ENCODE data around the gene DRG2. TPM values are rescaled to one million over a fixed set of nuclear protein-coding genes. Genes with fewer than 3 reads are reported as not detected.

The DRG2 gene
- total and polyA plus RNA-seq, 2 of the 13 experiments (the other 11 are each of a cell fraction or from before 2014, with no cell fraction given) = 20.1 to 26.6 TPM

DNA sequence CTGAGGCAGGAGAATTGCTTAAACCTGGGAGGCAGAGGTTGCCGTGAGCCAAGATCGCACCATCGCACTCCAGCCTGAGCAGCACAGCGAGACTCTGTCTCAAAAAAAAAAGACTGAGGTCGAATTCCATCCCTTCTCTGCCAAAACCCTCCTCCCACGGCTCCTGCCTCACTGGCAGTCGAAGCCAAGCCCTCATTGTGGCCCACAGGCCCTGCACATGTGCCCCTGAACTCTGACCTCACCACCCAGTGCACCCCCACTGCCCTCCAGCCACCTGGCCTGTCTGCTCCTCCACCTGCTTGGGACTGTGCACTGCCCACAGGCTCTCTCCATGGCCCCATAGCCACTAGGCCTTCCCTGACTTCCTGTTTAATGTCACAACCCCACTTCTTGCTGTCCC lies 27.8 kb downstream of the DRG2 start (continued):
- TF ChIP-seq, protein P1, sequence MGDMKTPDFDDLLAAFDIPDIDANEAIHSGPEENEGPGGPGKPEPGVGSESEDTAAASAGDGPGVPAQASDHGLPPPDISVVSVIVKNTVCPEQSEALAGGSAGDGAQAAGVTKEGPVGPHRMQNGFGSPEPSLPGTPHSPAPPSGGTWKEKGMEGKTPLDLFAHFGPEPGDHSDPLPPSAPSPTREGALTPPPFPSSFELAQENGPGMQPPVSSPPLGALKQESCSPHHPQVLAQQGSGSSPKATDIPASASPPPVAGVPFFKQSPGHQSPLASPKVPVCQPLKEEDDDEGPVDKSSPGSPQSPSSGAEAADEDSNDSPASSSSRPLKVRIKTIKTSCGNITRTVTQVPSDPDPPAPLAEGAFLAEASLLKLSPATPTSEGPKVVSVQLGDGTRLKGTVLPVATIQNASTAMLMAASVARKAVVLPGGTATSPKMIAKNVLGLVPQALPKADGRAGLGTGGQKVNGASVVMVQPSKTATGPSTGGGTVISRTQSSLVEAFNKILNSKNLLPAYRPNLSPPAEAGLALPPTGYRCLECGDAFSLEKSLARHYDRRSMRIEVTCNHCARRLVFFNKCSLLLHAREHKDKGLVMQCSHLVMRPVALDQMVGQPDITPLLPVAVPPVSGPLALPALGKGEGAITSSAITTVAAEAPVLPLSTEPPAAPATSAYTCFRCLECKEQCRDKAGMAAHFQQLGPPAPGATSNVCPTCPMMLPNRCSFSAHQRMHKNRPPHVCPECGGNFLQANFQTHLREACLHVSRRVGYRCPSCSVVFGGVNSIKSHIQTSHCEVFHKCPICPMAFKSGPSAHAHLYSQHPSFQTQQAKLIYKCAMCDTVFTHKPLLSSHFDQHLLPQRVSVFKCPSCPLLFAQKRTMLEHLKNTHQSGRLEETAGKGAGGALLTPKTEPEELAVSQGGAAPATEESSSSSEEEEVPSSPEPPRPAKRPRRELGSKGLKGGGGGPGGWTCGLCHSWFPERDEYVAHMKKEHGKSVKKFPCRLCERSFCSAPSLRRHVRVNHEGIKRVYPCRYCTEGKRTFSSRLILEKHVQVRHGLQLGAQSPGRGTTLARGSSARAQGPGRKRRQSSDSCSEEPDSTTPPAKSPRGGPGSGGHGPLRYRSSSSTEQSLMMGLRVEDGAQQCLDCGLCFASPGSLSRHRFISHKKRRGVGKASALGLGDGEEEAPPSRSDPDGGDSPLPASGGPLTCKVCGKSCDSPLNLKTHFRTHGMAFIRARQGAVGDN (CRISPR knock-in tag; IDR thresholded peaks at IDR 0.05) = peak; percentile 97
- peak; percentile 93 for TF ChIP-seq NR2C2 (CRISPR knock-in tag; IDR thresholded peaks at IDR 0.05; ENCODE audit: borderline replicate concordance)
- no peak for TF ChIP-seq ZNF143 (CRISPR knock-in tag; IDR thresholded peaks at IDR 0.05)
- TF ChIP-seq, protein P2, sequence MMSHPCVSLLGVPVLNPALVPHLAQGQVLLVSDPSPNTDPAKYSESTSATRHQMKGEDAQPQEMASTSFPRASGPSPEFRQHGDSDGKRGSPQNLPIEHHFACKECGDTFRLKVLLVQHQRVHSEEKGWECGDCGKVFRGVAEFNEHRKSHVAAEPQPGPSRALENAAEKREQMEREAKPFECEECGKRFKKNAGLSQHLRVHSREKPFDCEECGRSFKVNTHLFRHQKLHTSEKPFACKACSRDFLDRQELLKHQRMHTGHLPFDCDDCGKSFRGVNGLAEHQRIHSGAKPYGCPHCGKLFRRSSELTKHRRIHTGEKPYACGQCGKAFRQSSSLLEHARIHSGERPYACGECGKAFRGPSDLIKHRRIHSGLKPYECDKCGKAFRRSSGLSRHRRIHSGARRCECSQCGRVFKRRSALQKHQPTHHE (CRISPR knock-in tag; IDR thresholded peaks at IDR 0.05; ENCODE audit: borderline replicate concordance) = no peak
- no peak for TF ChIP-seq MAFF (IDR thresholded peaks at IDR 0.05; ENCODE audit: low read depth, low read length)
- TF ChIP-seq, protein P3, sequence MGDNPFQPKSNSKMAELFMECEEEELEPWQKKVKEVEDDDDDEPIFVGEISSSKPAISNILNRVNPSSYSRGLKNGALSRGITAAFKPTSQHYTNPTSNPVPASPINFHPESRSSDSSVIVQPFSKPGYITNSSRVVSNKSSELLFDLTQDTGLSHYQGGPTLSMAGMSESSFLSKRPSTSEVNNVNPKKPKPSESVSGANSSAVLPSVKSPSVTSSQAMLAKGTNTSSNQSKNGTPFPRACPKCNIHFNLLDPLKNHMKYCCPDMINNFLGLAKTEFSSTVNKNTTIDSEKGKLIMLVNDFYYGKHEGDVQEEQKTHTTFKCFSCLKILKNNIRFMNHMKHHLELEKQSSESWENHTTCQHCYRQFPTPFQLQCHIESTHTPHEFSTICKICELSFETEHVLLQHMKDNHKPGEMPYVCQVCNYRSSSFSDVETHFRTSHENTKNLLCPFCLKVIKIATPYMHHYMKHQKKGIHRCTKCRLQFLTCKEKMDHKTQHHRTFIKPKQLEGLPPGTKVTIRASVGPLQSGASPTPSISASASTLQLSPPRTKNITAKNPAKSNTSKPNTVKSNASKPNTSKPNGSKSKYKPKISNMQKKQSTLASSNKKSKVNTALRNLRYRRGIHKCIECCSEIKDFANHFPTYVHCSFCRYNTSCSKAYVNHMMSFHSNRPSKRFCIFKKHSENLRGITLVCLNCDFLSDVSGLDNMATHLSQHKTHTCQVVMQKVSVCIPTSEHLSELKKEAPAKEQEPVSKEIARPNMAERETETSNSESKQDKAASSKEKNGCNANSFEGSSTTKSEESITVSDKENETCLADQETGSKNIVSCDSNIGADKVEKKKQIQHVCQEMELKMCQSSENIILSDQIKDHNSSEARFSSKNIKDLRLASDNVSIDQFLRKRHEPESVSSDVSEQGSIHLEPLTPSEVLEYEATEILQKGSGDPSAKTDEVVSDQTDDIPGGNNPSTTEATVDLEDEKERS (CRISPR knock-in tag; IDR thresholded peaks at IDR 0.05) = peak; percentile 52; the same call in 1 of the 2 replicates
- TF ChIP-seq ZSCAN21 (CRISPR knock-in tag; IDR thresholded peaks at IDR 0.05; ENCODE audit: borderline replicate concordance) = 0 out of 2 replicates have a peak, but pooled peaks have one; percentile 44
- peak; percentile 35; the same call in 1 of the 2 replicates for TF ChIP-seq SAP130 (CRISPR knock-in tag; IDR thresholded peaks at IDR 0.05; ENCODE audit: low read depth)
- TF ChIP-seq ZNF550 (CRISPR knock-in tag; IDR thresholded peaks at IDR 0.05; ENCODE audit: borderline replicate concordance) = no peak
- TF ChIP-seq ZFY (CRISPR knock-in tag; IDR thresholded peaks at IDR 0.05) = peak; percentile 60
- TF ChIP-seq, protein P4, sequence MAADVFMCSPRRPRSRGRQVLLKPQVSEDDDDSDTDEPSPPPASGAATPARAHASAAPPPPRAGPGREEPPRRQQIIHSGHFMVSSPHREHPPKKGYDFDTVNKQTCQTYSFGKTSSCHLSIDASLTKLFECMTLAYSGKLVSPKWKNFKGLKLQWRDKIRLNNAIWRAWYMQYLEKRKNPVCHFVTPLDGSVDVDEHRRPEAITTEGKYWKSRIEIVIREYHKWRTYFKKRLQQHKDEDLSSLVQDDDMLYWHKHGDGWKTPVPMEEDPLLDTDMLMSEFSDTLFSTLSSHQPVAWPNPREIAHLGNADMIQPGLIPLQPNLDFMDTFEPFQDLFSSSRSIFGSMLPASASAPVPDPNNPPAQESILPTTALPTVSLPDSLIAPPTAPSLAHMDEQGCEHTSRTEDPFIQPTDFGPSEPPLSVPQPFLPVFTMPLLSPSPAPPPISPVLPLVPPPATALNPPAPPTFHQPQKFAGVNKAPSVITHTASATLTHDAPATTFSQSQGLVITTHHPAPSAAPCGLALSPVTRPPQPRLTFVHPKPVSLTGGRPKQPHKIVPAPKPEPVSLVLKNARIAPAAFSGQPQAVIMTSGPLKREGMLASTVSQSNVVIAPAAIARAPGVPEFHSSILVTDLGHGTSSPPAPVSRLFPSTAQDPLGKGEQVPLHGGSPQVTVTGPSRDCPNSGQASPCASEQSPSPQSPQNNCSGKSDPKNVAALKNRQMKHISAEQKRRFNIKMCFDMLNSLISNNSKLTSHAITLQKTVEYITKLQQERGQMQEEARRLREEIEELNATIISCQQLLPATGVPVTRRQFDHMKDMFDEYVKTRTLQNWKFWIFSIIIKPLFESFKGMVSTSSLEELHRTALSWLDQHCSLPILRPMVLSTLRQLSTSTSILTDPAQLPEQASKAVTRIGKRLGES (CRISPR knock-in tag; IDR thresholded peaks at IDR 0.05; ENCODE audit: borderline replicate concordance) = no peak
- TF ChIP-seq ZNF430 (CRISPR knock-in tag; IDR thresholded peaks at IDR 0.05) = 0 out of 2 replicates have a peak, but pooled peaks have one; percentile 17
- TF ChIP-seq, protein P5, sequence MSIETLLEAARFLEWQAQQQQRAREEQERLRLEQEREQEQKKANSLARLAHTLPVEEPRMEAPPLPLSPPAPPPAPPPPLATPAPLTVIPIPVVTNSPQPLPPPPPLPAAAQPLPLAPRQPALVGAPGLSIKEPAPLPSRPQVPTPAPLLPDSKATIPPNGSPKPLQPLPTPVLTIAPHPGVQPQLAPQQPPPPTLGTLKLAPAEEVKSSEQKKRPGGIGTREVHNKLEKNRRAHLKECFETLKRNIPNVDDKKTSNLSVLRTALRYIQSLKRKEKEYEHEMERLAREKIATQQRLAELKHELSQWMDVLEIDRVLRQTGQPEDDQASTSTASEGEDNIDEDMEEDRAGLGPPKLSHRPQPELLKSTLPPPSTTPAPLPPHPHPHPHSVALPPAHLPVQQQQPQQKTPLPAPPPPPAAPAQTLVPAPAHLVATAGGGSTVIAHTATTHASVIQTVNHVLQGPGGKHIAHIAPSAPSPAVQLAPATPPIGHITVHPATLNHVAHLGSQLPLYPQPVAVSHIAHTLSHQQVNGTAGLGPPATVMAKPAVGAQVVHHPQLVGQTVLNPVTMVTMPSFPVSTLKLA (IDR thresholded peaks at IDR 0.05) = no peak
- no peak for TF ChIP-seq MXD4 (CRISPR knock-in tag; IDR thresholded peaks at IDR 0.05)
- TF ChIP-seq BRD4 (CRISPR knock-in tag; IDR thresholded peaks at IDR 0.05) = peak; percentile 37; the same call in 1 of the 2 replicates
- TF ChIP-seq NFE2 (CRISPR knock-in tag; IDR thresholded peaks at IDR 0.05) = no peak
- no peak for TF ChIP-seq ZNF777 (CRISPR knock-in tag; IDR thresholded peaks at IDR 0.05)
- TF ChIP-seq ZNF121 (CRISPR knock-in tag; IDR thresholded peaks at IDR 0.05) = peak; percentile 71

All from HepG2 (cell line).